Measurements from ENCODE around the gene EBLN2.
A peak's percentile ranks its signal among the peaks of the same experiment; 100 is the strongest.

The EBLN2 gene

GRCh38 chr3:73072634-73073033 is 11.2 kb downstream of the EBLN2 start:
- H3K4me1 ChIP-seq: peaks cover 15% of the 10 kb centered on the region
- H3K9me3 ChIP-seq: no peaks in the 10 kb centered on the region
- no peaks in the 10 kb centered on the region for H3K27me3 ChIP-seq
- no peak overlapping the region for H3K4me2 ChIP-seq
- no peak overlapping the region for H3K4me3 ChIP-seq
- H3K9ac ChIP-seq: no peak overlapping the region
- peaks cover 12% of the 10 kb centered on the region; the same call in 1 of the 2 replicates for H3K36me3 ChIP-seq
- H3K27ac ChIP-seq: no peak overlapping the region
- H4K20me1 ChIP-seq: peaks cover 22% of the 10 kb centered on the region
- TF ChIP-seq Cebpa-rat (IDR thresholded peaks at IDR 0.05): no peak

GRCh38 chr3:73073091-73073707 is 11.7 kb downstream of the EBLN2 start:
- H3K27me3 ChIP-seq: no peaks in the 10 kb centered on the region
- H3K4me2 ChIP-seq: no peak overlapping the region
- H3K36me3 ChIP-seq: peaks cover 9% of the 10 kb centered on the region; the same call in 1 of the 2 replicates
- peaks cover 15% of the 10 kb centered on the region for H3K4me1 ChIP-seq
- H3K27ac ChIP-seq: no peak overlapping the region
- H3K9ac ChIP-seq: no peak overlapping the region
- no peak for TF ChIP-seq Cebpa-rat (IDR thresholded peaks at IDR 0.05)
- no peaks in the 10 kb centered on the region for H3K9me3 ChIP-seq
- peaks cover 22% of the 10 kb centered on the region for H4K20me1 ChIP-seq
- H3K4me3 ChIP-seq: no peak overlapping the region

GRCh38 chr3:73074781-73075180 is 13.3 kb downstream of the EBLN2 start:
- peaks cover 14% of the 10 kb centered on the region for H3K4me1 ChIP-seq
- H3K27me3 ChIP-seq: no peaks in the 10 kb centered on the region
- H3K4me3 ChIP-seq: no peak overlapping the region
- H4K20me1 ChIP-seq: peaks cover 22% of the 10 kb centered on the region
- no peak for TF ChIP-seq Cebpa-rat (IDR thresholded peaks at IDR 0.05)
- H3K9ac ChIP-seq: no peak overlapping the region
- H3K36me3 ChIP-seq: no peaks in the 10 kb centered on the region
- H3K9me3 ChIP-seq: no peaks in the 10 kb centered on the region
- H3K27ac ChIP-seq: no peak overlapping the region
- no peak overlapping the region for H3K4me2 ChIP-seq

- no peaks in the 10 kb centered on the region for H3K4me1 ChIP-seq
- TF ChIP-seq Cebpa-rat (IDR thresholded peaks at IDR 0.05): no peak
- H3K4me3 ChIP-seq: no peak overlapping the region
- H3K9me3 ChIP-seq: no peaks in the 10 kb centered on the region
- H3K27ac ChIP-seq: no peak overlapping the region
- H4K20me1 ChIP-seq: no peaks in the 10 kb centered on the region
- H3K4me2 ChIP-seq: no peak overlapping the region
- no peak overlapping the region for H3K9ac ChIP-seq
- H3K27me3 ChIP-seq: no peaks in the 10 kb centered on the region
- no peaks in the 10 kb centered on the region for H3K36me3 ChIP-seq
Measured at GRCh38 chr3:73080216-73080966, 18.9 kb downstream of the EBLN2 start.

- Histone ChIP-seq H3K9ac (no peak overlapping the region), H3K4me2 (no peak overlapping the region), H3K27ac (no peak overlapping the region), H3K4me3 (no peak overlapping the region), H3K4me1 (no peaks in the 10 kb centered on the region), H3K36me3 (no peaks in the 10 kb centered on the region), H3K27me3 (no peaks in the 10 kb centered on the region), H4K20me1 (no peaks in the 10 kb centered on the region), H3K9me3 (no peaks in the 10 kb centered on the region)
- no peak for TF ChIP-seq Cebpa-rat (IDR thresholded peaks at IDR 0.05)
Measured at GRCh38 chr3:73081140-73081539, 19.7 kb downstream of the EBLN2 start.

GRCh38 chr3:73084170-73084569 is 22.7 kb downstream of the EBLN2 start:
- Histone ChIP-seq H3K4me3 (no peak overlapping the region), H3K36me3 (no peaks in the 10 kb centered on the region), H3K9me3 (no peaks in the 10 kb centered on the region), H4K20me1 (no peaks in the 10 kb centered on the region), H3K27me3 (no peaks in the 10 kb centered on the region), H3K4me2 (no peak overlapping the region), H3K4me1 (no peaks in the 10 kb centered on the region), H3K9ac (no peak overlapping the region), H3K27ac (no peak overlapping the region)
- TF ChIP-seq Cebpa-rat (IDR thresholded peaks at IDR 0.05): no peak

- Histone ChIP-seq H3K4me3 (no peak overlapping the region), H4K20me1 (no peaks in the 10 kb centered on the region), H3K36me3 (no peaks in the 10 kb centered on the region), H3K27me3 (no peaks in the 10 kb centered on the region), H3K9me3 (no peaks in the 10 kb centered on the region), H3K4me1 (no peaks in the 10 kb centered on the region), H3K27ac (no peak overlapping the region), H3K9ac (no peak overlapping the region), H3K4me2 (no peak overlapping the region)
- no peak for TF ChIP-seq Cebpa-rat (IDR thresholded peaks at IDR 0.05)
Measured at GRCh38 chr3:73086071-73086494, 24.6 kb downstream of the EBLN2 start.

GRCh38 chr3:73094129-73094528 is 32.7 kb downstream of the EBLN2 start:
- Histone ChIP-seq H3K9ac (peak overlapping the region; percentile 44), H3K27ac (peak overlapping the region; percentile 76), H3K4me1 (peaks cover 29% of the 10 kb centered on the region), H3K4me3 (peak overlapping the region; percentile 39), H3K4me2 (peak overlapping the region; percentile 82), H3K27me3 (no peaks in the 10 kb centered on the region), H3K36me3 (no peaks in the 10 kb centered on the region), H3K9me3 (no peaks in the 10 kb centered on the region), H4K20me1 (no peaks in the 10 kb centered on the region)
- TF ChIP-seq Cebpa-rat (IDR thresholded peaks at IDR 0.05): no peak

- peak overlapping the region; percentile 76 for H3K27ac ChIP-seq
- H3K4me1 ChIP-seq: peaks cover 30% of the 10 kb centered on the region
Measured at GRCh38 chr3:73094951-73095350, 33.5 kb downstream of the EBLN2 start.

GRCh38 chr3:73096169-73096568 is 34.7 kb downstream of the EBLN2 start:
- H3K27me3 ChIP-seq: no peaks in the 10 kb centered on the region
- no peak overlapping the region for H3K27ac ChIP-seq
- TF ChIP-seq Cebpa-rat (IDR thresholded peaks at IDR 0.05): no peak
- no peak overlapping the region for H3K4me2 ChIP-seq
- no peaks in the 10 kb centered on the region for H3K9me3 ChIP-seq
- H3K4me1 ChIP-seq: peaks cover 30% of the 10 kb centered on the region
- H3K9ac ChIP-seq: no peak overlapping the region
- H4K20me1 ChIP-seq: no peaks in the 10 kb centered on the region
- H3K36me3 ChIP-seq: no peaks in the 10 kb centered on the region
- H3K4me3 ChIP-seq: no peak overlapping the region

More at GRCh38 chr3:73094951-73095350, 33.5 kb downstream of the EBLN2 start:
- no peaks in the 10 kb centered on the region for H3K9me3 ChIP-seq
- peak; percentile 94 for TF ChIP-seq Cebpa-rat (IDR thresholded peaks at IDR 0.05)
- peak overlapping the region; percentile 82 for H3K4me2 ChIP-seq
- H3K36me3 ChIP-seq: no peaks in the 10 kb centered on the region
- no peaks in the 10 kb centered on the region for H3K27me3 ChIP-seq
- H3K9ac ChIP-seq: peak overlapping the region; percentile 44
- peak overlapping the region; percentile 39 for H3K4me3 ChIP-seq
- no peaks in the 10 kb centered on the region for H4K20me1 ChIP-seq
